ENCODE measurements around the gene DYNLRB1.

GRCh38 chr20:34553366-34553867 is 37.2 kb downstream of the DYNLRB1 start:
- TF ChIP-seq CTCF (IDR thresholded peaks at IDR 0.05) (no peak), ZFX (IDR thresholded peaks at IDR 0.05; ENCODE audit: borderline replicate concordance) (no peak)

All from 22Rv1 (cell line).